GM12878 (cell line): ENCODE data around the gene PLEKHH1.

ENCODE experiments used
- ASH2L ChIP-seq: fragments of 300-600, 200-600 bp; sonication (generic); IDR thresholded peaks from 2 replicates; pipeline ENCODE4 v1.6.1; 2017; ENCODE audit warnings: low read depth, mild to moderate bottlenecking, borderline replicate concordance
- ATF7 ChIP-seq: fragments of 450-650 bp; IDR thresholded peaks from 2 replicates; pipeline ENCODE4 v1.6.1; 2016; ENCODE audit warnings: low read depth, mild to moderate bottlenecking
- CTCF ChIP-seq, 3 experiments: IDR thresholded peaks in 2 of 3; conservative IDR thresholded peaks in 1 of 3; 2 replicates each; pipeline ENCODE4 v1.5.1; 2011; ENCODE audit warnings: low read depth in 3 of 3, low read length in 3 of 3, mild to moderate bottlenecking in 3 of 3, control low read depth in 2 of 3, moderate library complexity in 2 of 3, inconsistent platforms in 1 of 3, mixed read lengths in 1 of 3; ENCODE audit not compliant: control insufficient read depth in 2 of 3, insufficient read depth in 1 of 3; ENCODE audit errors: extremely low read depth in 1 of 3
- E2F8 ChIP-seq: fragments of 450-650 bp; IDR thresholded peaks from 2 replicates; pipeline ENCODE4 v1.6.1; 2018; ENCODE audit warnings: mild to moderate bottlenecking, low read depth, moderate library complexity; ENCODE audit not compliant: partially characterized antibody
- POLR2A ChIP-seq: IDR thresholded peaks from 2 replicates; pipeline ENCODE4 v1.6.1; 2011; ENCODE audit warnings: low read depth, mild to moderate bottlenecking, low read length
- TCF12 ChIP-seq: IDR thresholded peaks from 2 replicates; pipeline ENCODE4 v1.6.1; 2011; ENCODE audit warnings: low read depth, mild to moderate bottlenecking, low read length
- ZBTB11 ChIP-seq: fragments of 450-650 bp; formaldehyde crosslinking; IDR thresholded peaks from 2 replicates; pipeline ENCODE4 v1.5.0; 2022; ENCODE audit warnings: mild to moderate bottlenecking, missing genetic modification characterization

- TF ChIP-seq ATF7 (no peak), CTCF (IDR thresholded peaks at IDR 0.05 in 2 of 3, conservative IDR thresholded peaks at IDR 0.05 in 1 of 3; ENCODE audit: control insufficient read depth in 2 of 3, extremely low read depth in 1 of 3, insufficient read depth in 1 of 3, low read depth in 3 of 3, low read length in 3 of 3) (no peak), E2F8 (no peak), TCF12 (no peak), ASH2L (no peak), ZBTB11 (CRISPR knock-in tag) (no peak), POLR2A (no peak)
Observed at GRCh38 chr14:67551940-67552339, 18.9 kb downstream of the PLEKHH1 start.
